Effector memory CD8-positive, alpha-beta T cell (primary cell): ENCODE measurements around the gene LMCD1.

Source experiments
- ATAC-seq: fragments of 150-1000 bp; cut with Tn5 transposase; replicated peaks from 2 replicates; pipeline ENCODE4 v1.10.0; 2021; ENCODE audit warnings: mild to moderate bottlenecking, moderate library complexity
- DNase-seq, 3 experiments: peaks; one replicate each; pipeline ENCODE4 v3.0.0; 2021
- H3K27ac Mint-ChIP-seq, 2 donors: one replicate each; pipeline ENCODE4 v1.8.0; 2022; ENCODE audit warnings: mild to moderate bottlenecking in 2 of 2, mixed read lengths in 2 of 2, moderate library complexity in 2 of 2
- H3K27me3 Mint-ChIP-seq, 2 donors: one replicate each; pipeline ENCODE4 v1.8.0; 2022; ENCODE audit warnings: mixed read lengths in 2 of 2
- H3K36me3 Mint-ChIP-seq: one replicate; pipeline ENCODE4 v1.8.0; 2022; ENCODE audit warnings: mild to moderate bottlenecking, moderate library complexity, mixed read lengths; ENCODE audit not compliant: insufficient read depth
- H3K4me1 Mint-ChIP-seq, 2 donors: one replicate each; pipeline ENCODE4 v1.8.0; 2022; ENCODE audit warnings: low read depth in 2 of 2, mixed read lengths in 2 of 2
- H3K4me3 Mint-ChIP-seq, 2 donors: one replicate each; pipeline ENCODE4 v1.8.0; 2022; ENCODE audit warnings: mild to moderate bottlenecking in 2 of 2, mixed read lengths in 2 of 2, moderate library complexity in 2 of 2
- H3K9me3 Mint-ChIP-seq, 2 donors: one replicate each; pipeline ENCODE4 v1.8.0; 2022; ENCODE audit warnings: mixed read lengths in 2 of 2

The LMCD1 gene

GRCh38 chr3:8541486-8541885 lies 39.9 kb downstream of the LMCD1 start:
- peaks cover 0 to 6% of the 10 kb centered on the region in 2 donors for H3K27me3 Mint-ChIP-seq
- ATAC-seq (no peak), DNase-seq (no peak)
- H3K4me3 Mint-ChIP-seq, result no peak overlapping the region
- H3K27ac Mint-ChIP-seq, result no peak overlapping the region
- no peaks in the 10 kb centered on the region for H3K9me3 Mint-ChIP-seq
- H3K4me1 Mint-ChIP-seq, result no peaks in the 10 kb centered on the region
- no peaks in the 10 kb centered on the region for H3K36me3 Mint-ChIP-seq

- Mint-ChIP-seq H3K9me3 (no peaks in the 10 kb centered on the region), H3K4me1 (no peaks in the 10 kb centered on the region), H3K27me3 (peaks cover 0 to 6% of the 10 kb centered on the region in 2 donors), H3K36me3 (no peaks in the 10 kb centered on the region), H3K4me3 (no peak overlapping the region), H3K27ac (no peak overlapping the region)
- ATAC-seq, result no peak
- DNase-seq, result no peak
These were observed 40.8 kb downstream of the LMCD1 start for GRCh38 chr3:8542190-8543135.

GRCh38 chr3:8546609-8547008 lies 45.0 kb downstream of the LMCD1 start:
- ATAC-seq (no peak), DNase-seq (no peak)
- Mint-ChIP-seq H3K4me1 (no peaks in the 10 kb centered on the region), H3K4me3 (no peak overlapping the region), H3K36me3 (no peaks in the 10 kb centered on the region), H3K9me3 (no peaks in the 10 kb centered on the region), H3K27me3 (peaks cover 0 to 6% of the 10 kb centered on the region in 2 donors), H3K27ac (no peak overlapping the region)

- H3K36me3 Mint-ChIP-seq, result no peaks in the 10 kb centered on the region
- H3K27ac Mint-ChIP-seq, result no peak overlapping the region
- DNase-seq, result no peak
- no peak for ATAC-seq
- H3K27me3 Mint-ChIP-seq, result peaks cover 0 to 6% of the 10 kb centered on the region in 2 donors
- no peaks in the 10 kb centered on the region for H3K4me1 Mint-ChIP-seq
- H3K4me3 Mint-ChIP-seq, result no peak overlapping the region
- H3K9me3 Mint-ChIP-seq, result no peaks in the 10 kb centered on the region
These were observed 47.1 kb downstream of the LMCD1 start for GRCh38 chr3:8548502-8549275.

- Mint-ChIP-seq H3K36me3 (no peaks in the 10 kb centered on the region), H3K27me3 (peaks cover 0 to 2% of the 10 kb centered on the region in 2 donors), H3K9me3 (no peaks in the 10 kb centered on the region), H3K4me3 (no peak overlapping the region), H3K27ac (no peak overlapping the region), H3K4me1 (no peaks in the 10 kb centered on the region)
- no peak for DNase-seq
- ATAC-seq, result no peak
These were observed 47.7 kb downstream of the LMCD1 start for GRCh38 chr3:8549354-8549753.

- no peak for ATAC-seq
- H3K4me1 Mint-ChIP-seq, result no peaks in the 10 kb centered on the region
- H3K36me3 Mint-ChIP-seq, result no peaks in the 10 kb centered on the region
- no peak for DNase-seq
- no peak overlapping the region for H3K27ac Mint-ChIP-seq
- no peaks in the 10 kb centered on the region for H3K9me3 Mint-ChIP-seq
- no peak overlapping the region for H3K4me3 Mint-ChIP-seq
- no peaks in the 10 kb centered on the region for H3K27me3 Mint-ChIP-seq
These were observed 49.0 kb downstream of the LMCD1 start for GRCh38 chr3:8550611-8551010.

- H3K36me3 Mint-ChIP-seq, result no peaks in the 10 kb centered on the region
These were observed 50.7 kb downstream of the LMCD1 start for GRCh38 chr3:8552223-8552762.

GRCh38 chr3:8553405-8553804 lies 51.8 kb downstream of the LMCD1 start:
- Mint-ChIP-seq H3K27me3 (no peaks in the 10 kb centered on the region), H3K36me3 (no peaks in the 10 kb centered on the region), H3K9me3 (no peaks in the 10 kb centered on the region), H3K4me3 (no peak overlapping the region), H3K27ac (no peak overlapping the region), H3K4me1 (no peaks in the 10 kb centered on the region)
- DNase-seq (no peak), ATAC-seq (no peak)

More at GRCh38 chr3:8552223-8552762, 50.7 kb downstream of the LMCD1 start:
- ATAC-seq, result no peak
- H3K4me3 Mint-ChIP-seq, result no peak overlapping the region
- no peaks in the 10 kb centered on the region for H3K4me1 Mint-ChIP-seq
- no peaks in the 10 kb centered on the region for H3K27me3 Mint-ChIP-seq
- H3K9me3 Mint-ChIP-seq, result no peaks in the 10 kb centered on the region
- no peak overlapping the region for H3K27ac Mint-ChIP-seq
- no peak for DNase-seq

- DNase-seq, result no peak
- ATAC-seq, result no peak
- Mint-ChIP-seq H3K27ac (no peak overlapping the region), H3K4me3 (no peak overlapping the region), H3K4me1 (no peaks in the 10 kb centered on the region), H3K36me3 (no peaks in the 10 kb centered on the region), H3K27me3 (peaks cover 0 to 4% of the 10 kb centered on the region in 2 donors), H3K9me3 (no peaks in the 10 kb centered on the region)
These were observed 53.1 kb downstream of the LMCD1 start for GRCh38 chr3:8554696-8555095.

GRCh38 chr3:8555113-8555661 lies 53.6 kb downstream of the LMCD1 start:
- no peak for DNase-seq
- Mint-ChIP-seq H3K27me3 (peaks cover 0 to 9% of the 10 kb centered on the region in 2 donors), H3K4me3 (no peak overlapping the region), H3K36me3 (no peaks in the 10 kb centered on the region), H3K4me1 (no peaks in the 10 kb centered on the region), H3K27ac (no peak overlapping the region), H3K9me3 (no peaks in the 10 kb centered on the region)
- ATAC-seq, result no peak

- no peaks in the 10 kb centered on the region for H3K9me3 Mint-ChIP-seq
- no peak for ATAC-seq
- H3K4me3 Mint-ChIP-seq, result no peak overlapping the region
- DNase-seq, result no peak
- no peaks in the 10 kb centered on the region for H3K36me3 Mint-ChIP-seq
- H3K27ac Mint-ChIP-seq, result no peak overlapping the region
- H3K4me1 Mint-ChIP-seq, result no peaks in the 10 kb centered on the region
- H3K27me3 Mint-ChIP-seq, result peaks cover 0 to 14% of the 10 kb centered on the region in 2 donors
These were observed 54.3 kb downstream of the LMCD1 start for GRCh38 chr3:8555725-8556472.

- no peak for ATAC-seq
- H3K4me3 Mint-ChIP-seq, result no peak overlapping the region
- H3K9me3 Mint-ChIP-seq, result no peaks in the 10 kb centered on the region
- H3K27ac Mint-ChIP-seq, result no peak overlapping the region
- DNase-seq, result no peak
- H3K36me3 Mint-ChIP-seq, result no peaks in the 10 kb centered on the region
- H3K27me3 Mint-ChIP-seq, result peaks cover 0 to 14% of the 10 kb centered on the region in 2 donors
- no peaks in the 10 kb centered on the region for H3K4me1 Mint-ChIP-seq
These were observed 54.8 kb downstream of the LMCD1 start for GRCh38 chr3:8556473-8556869.

- no peak overlapping the region for H3K4me3 Mint-ChIP-seq
- peaks cover 0 to 14% of the 10 kb centered on the region in 2 donors for H3K27me3 Mint-ChIP-seq
- no peaks in the 10 kb centered on the region for H3K9me3 Mint-ChIP-seq
- no peaks in the 10 kb centered on the region for H3K36me3 Mint-ChIP-seq
- DNase-seq, result no peak
- no peak overlapping the region for H3K27ac Mint-ChIP-seq
- ATAC-seq, result no peak
- no peaks in the 10 kb centered on the region for H3K4me1 Mint-ChIP-seq
These were observed 55.7 kb downstream of the LMCD1 start for GRCh38 chr3:8557298-8557697.
